Stimulated activated CD4-positive, alpha-beta T cell treated with anti-CD3 and anti-CD28 coated beads, Interleukin-1b, Interleukin-23, amount 100 ng/mL, for 24 hours (primary cell): Measurements from ENCODE around the gene RADIL.
"Not testable (repeated sequence)": the region's sequence is repeated elsewhere in the genome, so short reads cannot be mapped to it uniquely, and the experiment has no call there.

Source experiments
- DNase-seq, 4 experiments: peaks; one replicate each; pipeline ENCODE4 v3.0.0-alpha.2; 2020; ENCODE audit warnings: low read depth in 4 of 4, low spot score in 1 of 4

RADIL gene

GRCh38 chr7:4883372-4884144 is at the start of gene RADIL:
RADIL (minus strand) TSS chr7:4883716; CDS start chr7:4878139, 5,577 bp downstream.
- DNase-seq, result peak; percentile 69 to 90 (median 80)

- DNase-seq, result no peak
Measured at GRCh38 chr7:4931943-4932342, 48.4 kb upstream of the RADIL start.

- no peak for DNase-seq
Measured at GRCh38 chr7:4929005-4929404, 45.5 kb upstream of the RADIL start.

GRCh38 chr7:4928445-4928844 is 44.9 kb upstream of the RADIL start:
- no peak for DNase-seq

- DNase-seq, result no peak
Measured at GRCh38 chr7:4919969-4920766, 36.7 kb upstream of the RADIL start.

- no peak for DNase-seq
Measured at GRCh38 chr7:4916113-4916512, 32.6 kb upstream of the RADIL start.

- no peak for DNase-seq
Measured at GRCh38 chr7:4911111-4911828, 27.8 kb upstream of the RADIL start.

GRCh38 chr7:4906682-4907081 is 23.2 kb upstream of the RADIL start:
- no peak for DNase-seq

GRCh38 chr7:4905171-4905570 is 21.7 kb upstream of the RADIL start:
- DNase-seq, result no peak

GRCh38 chr7:4904346-4904745 is 20.8 kb upstream of the RADIL start:
- DNase-seq, result no peak

- no peak for DNase-seq
Measured at GRCh38 chr7:4895766-4896165, 12.2 kb upstream of the RADIL start.

GRCh38 chr7:4894482-4894881 is 11.0 kb upstream of the RADIL start:
- DNase-seq, result no peak

GRCh38 chr7:4893929-4894475 is 10.5 kb upstream of the RADIL start:
- DNase-seq, result no peak

- not testable (repeated sequence) for DNase-seq
Measured at GRCh38 chr7:4893188-4893587, 9.7 kb upstream of the RADIL start.

GRCh38 chr7:4891522-4891921 is 8.0 kb upstream of the RADIL start:
- not testable (repeated sequence) for DNase-seq

- DNase-seq, result no peak
Measured at GRCh38 chr7:4889682-4890081, 6.2 kb upstream of the RADIL start.

- DNase-seq, result no peak
Measured at GRCh38 chr7:4888161-4888560, 4.6 kb upstream of the RADIL start.

- DNase-seq, result no peak
Measured at GRCh38 chr7:4886671-4887070, 3.2 kb upstream of the RADIL start.

GRCh38 chr7:4885317-4885807 is 1.8 kb upstream of the RADIL start:
- no peak for DNase-seq

GRCh38 chr7:4884164-4884563 is 648 bp upstream of the RADIL start:
- no peak for DNase-seq

GRCh38 chr7:4883033-4883371 is 514 bp downstream of the RADIL start:
- DNase-seq, result no peak
